GM19023 (cell line): ENCODE measurements around the gene TRMT2A.

Experiments
- ATAC-seq: cut with Tn5 transposase; IDR thresholded peaks from one replicate; pipeline ENCODE4 v1.9.1; 2021; ENCODE audit warnings: mild to moderate bottlenecking, moderate library complexity; ENCODE audit not compliant: unreplicated experiment

Gene TRMT2A

DNA sequence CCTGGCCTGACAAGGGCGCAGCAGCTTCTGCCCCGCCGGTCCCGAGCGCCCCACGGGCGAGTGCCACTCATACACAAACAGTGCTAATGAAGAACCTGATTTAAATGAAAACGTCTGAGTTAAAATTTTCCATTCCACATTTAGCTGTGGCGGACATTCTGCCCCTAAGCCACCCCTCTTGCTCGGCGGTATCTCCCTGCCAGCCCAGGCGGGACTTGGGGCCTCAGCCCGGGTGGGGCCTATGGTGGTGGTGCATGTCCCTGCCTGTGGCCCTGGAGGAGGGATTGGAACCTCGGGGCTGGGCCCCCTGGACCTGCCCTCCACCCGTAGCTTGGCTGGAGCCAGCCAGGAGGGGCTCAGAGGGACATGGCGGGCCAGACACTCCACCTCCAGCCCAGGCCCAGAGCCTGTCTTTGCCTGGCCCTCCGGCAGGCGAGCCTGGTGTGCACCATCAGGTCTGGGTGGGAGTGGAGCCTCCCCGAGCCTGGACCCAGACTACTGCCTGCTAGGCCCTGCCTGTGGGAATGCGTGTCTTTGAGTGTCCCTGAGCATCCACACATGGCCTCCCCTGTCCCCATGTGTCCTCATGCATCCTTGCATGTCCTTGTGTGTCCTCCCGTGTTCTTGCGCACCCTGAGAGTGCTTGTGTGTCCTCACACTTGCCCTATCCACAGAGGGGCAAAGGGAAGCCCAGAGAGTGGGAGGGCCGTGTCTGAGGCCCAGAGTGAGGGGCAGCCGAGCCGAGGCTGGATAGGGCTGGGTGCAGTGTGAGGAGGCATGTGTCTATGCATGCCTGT lies 19.0 kb upstream of the TRMT2A start:
- no peak for ATAC-seq

GRCh38 chr22:20135265-20135664 lies 18.2 kb upstream of the TRMT2A start:
- ATAC-seq, result no peak

DNA sequence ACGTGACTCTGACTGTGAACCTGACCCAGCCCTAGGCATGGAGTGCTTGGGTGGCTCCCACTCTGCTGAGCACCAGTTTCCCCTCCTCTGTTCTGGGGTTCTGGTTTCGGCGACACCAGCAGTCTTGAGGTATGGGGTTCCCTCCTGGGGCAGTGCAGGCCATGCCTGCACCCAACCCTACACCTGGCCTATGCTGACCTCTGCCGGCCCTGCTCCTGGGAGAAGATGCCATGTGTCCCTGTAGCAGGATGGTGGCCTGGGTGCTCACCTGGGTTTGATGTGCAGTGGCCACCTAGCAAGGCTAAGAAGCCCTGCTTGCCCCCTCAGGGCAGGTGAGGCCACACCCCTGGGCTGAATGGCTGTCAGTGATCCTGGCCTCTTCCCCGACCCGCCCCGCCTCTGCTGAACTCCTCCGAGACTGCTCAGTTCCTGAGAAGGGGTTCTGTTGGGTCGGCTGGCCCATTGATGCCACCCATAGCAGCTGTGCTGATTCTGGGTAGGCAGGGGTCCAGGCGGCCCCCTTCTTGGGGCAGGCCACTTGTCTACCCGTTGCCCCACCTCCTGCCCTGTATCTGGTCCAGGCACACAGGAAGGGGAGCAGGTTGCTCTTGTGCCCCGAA lies 17.0 kb upstream of the TRMT2A start:
- ATAC-seq, result no peak

- no peak for ATAC-seq
Measured at GRCh38 chr22:20132686-20133246, 15.7 kb upstream of the TRMT2A start.

- ATAC-seq, result peak; percentile 9
Measured at GRCh38 chr22:20131859-20132685, 15.0 kb upstream of the TRMT2A start.

- peak; percentile 53 for ATAC-seq
Measured at GRCh38 chr22:20131597-20131858, 14.5 kb upstream of the TRMT2A start, which contains the start of gene ZDHHC8. Gene ZDHHC8, plus strand, starts transcription at chr22:20131804. Its CDS starts 144 bp downstream, at chr22:20131948.

GRCh38 chr22:20130731-20131596 lies 13.9 kb upstream of the TRMT2A start:
- ATAC-seq, result peak; percentile 66

- no peak for ATAC-seq
Measured at GRCh38 chr22:20130319-20130718, 13.3 kb upstream of the TRMT2A start.

DNA sequence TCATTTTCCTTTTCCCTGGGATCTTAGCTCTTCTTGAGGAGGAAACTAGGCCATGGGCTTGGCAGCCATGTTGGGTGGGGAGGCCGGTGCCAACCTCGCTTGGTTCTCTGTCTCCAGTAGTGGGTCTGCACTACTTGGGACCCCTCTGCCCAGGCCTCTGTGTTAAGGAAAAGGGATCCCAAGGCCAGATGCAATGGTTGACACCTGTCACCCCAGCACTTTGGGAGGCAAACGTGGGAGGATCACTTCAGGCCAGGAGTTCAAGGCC lies 12.7 kb upstream of the TRMT2A start:
- ATAC-seq, result no peak

GRCh38 chr22:20128902-20129746 lies 12.1 kb upstream of the TRMT2A start:
- no peak for ATAC-seq

GRCh38 chr22:20128619-20128901 lies 11.5 kb upstream of the TRMT2A start:
- ATAC-seq, result no peak

DNA sequence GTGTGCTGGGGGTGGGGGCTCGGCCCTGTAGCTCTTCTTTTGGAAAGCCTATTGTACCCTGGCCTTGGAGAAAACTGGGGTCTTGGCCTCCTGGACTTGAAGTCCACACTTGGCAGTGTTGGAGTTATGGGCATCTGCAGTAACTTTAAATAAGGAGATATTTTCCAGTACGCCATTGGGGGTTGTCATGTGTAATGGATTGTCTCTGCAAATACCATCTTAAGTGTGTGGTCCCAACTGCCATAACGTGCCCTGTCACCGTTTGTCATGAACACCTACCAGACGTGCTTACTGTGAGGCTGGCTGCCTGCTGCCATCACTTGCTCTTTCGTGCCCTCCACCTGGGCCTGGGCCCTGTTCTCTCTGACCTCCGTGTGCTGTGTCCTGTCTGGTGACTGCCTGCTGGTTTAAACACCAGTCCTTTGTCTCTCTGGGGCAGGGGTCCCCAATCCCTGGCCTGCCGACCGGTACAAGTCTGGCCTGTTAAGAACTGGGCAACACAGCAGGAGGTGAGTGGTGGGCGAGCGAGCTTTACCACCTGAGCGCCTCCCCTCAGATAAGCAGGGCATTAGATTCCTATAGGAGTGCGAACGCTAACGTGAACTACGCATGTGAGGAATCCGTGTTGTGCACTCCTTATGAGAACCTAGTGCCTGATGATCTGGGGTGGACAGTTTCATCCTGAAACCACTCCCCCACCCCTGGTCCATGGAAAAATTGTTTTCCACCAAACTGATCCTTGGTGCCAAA lies 11.0 kb upstream of the TRMT2A start:
- no peak for ATAC-seq

- ATAC-seq, result no peak
Measured at GRCh38 chr22:20127318-20127868, 10.4 kb upstream of the TRMT2A start.

- ATAC-seq, result no peak
Measured at GRCh38 chr22:20126284-20127029, 9.4 kb upstream of the TRMT2A start.

- no peak for ATAC-seq
Measured at GRCh38 chr22:20125201-20126174, 8.5 kb upstream of the TRMT2A start.

GRCh38 chr22:20124083-20124787 lies 7.2 kb upstream of the TRMT2A start:
- no peak for ATAC-seq
